K562 (cell line): ENCODE measurements around the gene KBTBD6. TPM values are rescaled to one million over a fixed set of nuclear protein-coding genes. Genes with fewer than 3 reads are reported as not detected.

Experiments
- ATAC-seq: fragments of 200-7000 bp; cut with Tn5 transposase; 3 replicates; pipeline ENCODE4 v1.9.1; 2020; ENCODE audit warnings: moderate library complexity
- BruUV-seq: library from RNA; stranded (reverse); fragments of 400-500 nt; replicated peaks from 2 replicates; lab custom pipeline; 2021; lab: Mats Ljungman, UMichigan
- CTCF ChIA-PET: fragments of 300-600 bp; formaldehyde crosslinking; extraction: SDS; loops from one replicate; lab custom pipeline; 2021; ENCODE audit warnings: low intra/inter-chr PET ratio; lab: Yijun Ruan, JAX
- POLR2A ChIA-PET: fragments of 300-600, 350-650 bp; sonication (Branson Sonifier 250); formaldehyde crosslinking; extraction: SDS; loops from one replicate; lab custom pipeline; 2021; ENCODE audit warnings: antibody characterized with exemption, inconsistent platforms; lab: Yijun Ruan, JAX
- DNase-seq, 4 experiments: peaks; one replicate each; pipeline versions ENCODE4 v3.0.0 to v3.0.0-alpha.2; 2011 to 2018; ENCODE audit warnings: low spot score in 3 of 4, mixed read lengths in 3 of 4; ENCODE audit errors: extremely low read depth in 1 of 4
- FAIRE-seq: peaks from 2 replicates; lab custom pipeline; 2011; peaks lifted over from hg19 to GRCh38; lab: Jason Lieb, UNC
- H2AFZ ChIP-seq: 2 replicates; pipeline ENCODE4 v1.6.0; 2011; ENCODE audit warnings: low read depth, low read length, control low read depth, inconsistent platforms
- H3K27ac ChIP-seq: fragments of 200-600 bp; 3 replicates; pipeline ENCODE4 v1.8.0; 2011; ENCODE audit warnings: low read depth, mild to moderate bottlenecking, control low read depth, inconsistent platforms, low read length, moderate library complexity, mixed read lengths; ENCODE audit errors: extremely low read depth
- H3K27me3 ChIP-seq, 2 experiments: fragments of 300-600 bp in 1 of 2; 2 replicates in 1 of 2; 3 replicates in 1 of 2; pipeline versions ENCODE4 v1.6.0 to v1.8.0; 2011; ENCODE audit warnings: inconsistent platforms in 2 of 2, low read length in 2 of 2, mild to moderate bottlenecking in 1 of 2, mixed read lengths in 1 of 2, moderate library complexity in 1 of 2; ENCODE audit not compliant: control insufficient read depth in 2 of 2, insufficient read depth in 2 of 2
- H3K36me3 ChIP-seq: fragments of 300-600 bp; 3 replicates; pipeline ENCODE4 v1.8.0; 2011; ENCODE audit warnings: mild to moderate bottlenecking, low read length, inconsistent platforms; ENCODE audit not compliant: control insufficient read depth, insufficient read depth
- H3K4me1 ChIP-seq, 2 experiments: fragments of 200-600 bp in 1 of 2; replicated peaks in 1 of 2; 2 replicates in 1 of 2; 3 replicates in 1 of 2; pipeline versions ENCODE4 v1.5.1 to v1.8.0; 2011; ENCODE audit warnings: inconsistent platforms in 2 of 2, low read length in 2 of 2, mild to moderate bottlenecking in 1 of 2, mixed read lengths in 1 of 2, moderate library complexity in 1 of 2; ENCODE audit not compliant: control insufficient read depth in 2 of 2, insufficient read depth in 2 of 2
- H3K4me2 ChIP-seq: 2 replicates; pipeline ENCODE4 v1.6.1; 2011; ENCODE audit warnings: low read length, control low read depth, inconsistent platforms, mixed read lengths; ENCODE audit not compliant: insufficient read depth
- H3K4me3 ChIP-seq: fragments of 200-600 bp; sonication (generic), shearing (Covaris generic); 2 replicates; pipeline ENCODE4 v1.5.1; 2016; ENCODE audit warnings: control low read depth, inconsistent platforms
- H3K79me2 ChIP-seq: fragments of 200-600 bp; 3 replicates; pipeline ENCODE4 v1.8.0; 2011; ENCODE audit warnings: low read length, inconsistent platforms; ENCODE audit not compliant: control insufficient read depth, insufficient read depth
- H3K9ac ChIP-seq, 2 experiments: 2 replicates each; pipeline versions ENCODE4 v1.6.0 to v1.6.1; 2011; ENCODE audit warnings: low read depth in 2 of 2, low read length in 2 of 2, control low read depth in 1 of 2, inconsistent platforms in 1 of 2, mild to moderate bottlenecking in 1 of 2, mixed read lengths in 1 of 2; ENCODE audit not compliant: insufficient read depth in 1 of 2
- H3K9me1 ChIP-seq: one replicate; pipeline ENCODE4 v1.6.0; 2011; ENCODE audit warnings: inconsistent platforms, mild to moderate bottlenecking, low read length, moderate library complexity; ENCODE audit not compliant: control insufficient read depth, insufficient read depth
- H3K9me3 ChIP-seq: replicated peaks from 2 replicates; pipeline ENCODE4 v1.5.1; 2011; ENCODE audit warnings: low read depth, low read length, inconsistent platforms; ENCODE audit not compliant: control insufficient read depth, insufficient read depth
- H4K20me1 ChIP-seq: replicated peaks from 2 replicates; pipeline ENCODE4 v1.6.1; 2011; ENCODE audit warnings: low read length, inconsistent platforms, mixed read lengths; ENCODE audit not compliant: control insufficient read depth, insufficient read depth
- HDAC3 ChIP-seq: fragments of 450-650 bp; IDR thresholded peaks from 2 replicates; pipeline ENCODE4 v1.6.1; 2018; ENCODE audit warnings: borderline replicate concordance, mild to moderate bottlenecking, moderate library complexity; ENCODE audit not compliant: partially characterized antibody
- NEUROD1 ChIP-seq: fragments of 150-350 bp; IDR thresholded peaks from 2 replicates; pipeline ENCODE4 v1.6.1; 2014; ENCODE audit warnings: borderline replicate concordance, low read length, low read depth; ENCODE audit not compliant: partially characterized antibody
- POLR2AphosphoS2 ChIP-seq: IDR thresholded peaks from 2 replicates; pipeline ENCODE4 v1.6.1; 2012; ENCODE audit warnings: low read length, improper control_type of control experiment
- SRSF7 ChIP-seq: fragments of 200-400 bp; formaldehyde crosslinking; optimal IDR thresholded peaks from 2 replicates; pipeline ENCODE3; 2017; ENCODE audit warnings: mild to moderate bottlenecking, low read depth, low read length
- TRIM28 ChIP-seq: fragments of 450-650 bp; IDR thresholded peaks from 2 replicates; pipeline ENCODE4 v1.6.1; 2017
- ZBTB7A ChIP-seq: IDR thresholded peaks from 2 replicates; pipeline ENCODE4 v1.6.1; 2011; ENCODE audit warnings: low read depth, mild to moderate bottlenecking, low read length, moderate library complexity, borderline replicate concordance; ENCODE audit not compliant: control insufficient read depth
- ZNF212 ChIP-seq: fragments of 450-650 bp; formaldehyde crosslinking; IDR thresholded peaks from 2 replicates; pipeline ENCODE4 v1.4.0; 2020; ENCODE audit warnings: mild to moderate bottlenecking
- in situ Hi-C: fragments of 300-500 bp; cut with MboI; formaldehyde crosslinking; loops from 4 replicates; pipeline ENCODE4 v1.15.0; 2018; ENCODE audit warnings: inconsistent platforms, mixed read lengths
- intact Hi-C: fragments of 100-400 bp; cut with micrococcal nuclease; formaldehyde crosslinking; loops from 2 replicates; pipeline ENCODE4 v1.14.2; 2022
- polyA plus RNA-seq, 8 experiments: library from polyadenylated mRNA; depleted of rRNA in 4 of 8; stranded (reverse) in 5 of 8; unstranded in 3 of 8; fragments of >200 nt; fragmentation: Nextera tagmentation in 2 of 8; fragmentation: Illumina TruSeq in 1 of 8; extraction: Ambion mirVana in 2 of 8; extraction: Trizol in 1 of 8; gene quantifications; 2 replicates each; pipeline versions ENCODE4 v1.2.1 to v1.2.3, GENCODE V29; 2011 to 2014; ENCODE audit warnings: inconsistent platforms in 1 of 8, missing spikeins in 1 of 8
- total RNA-seq, 7 experiments: library from RNA; depleted of rRNA in 6 of 7; stranded (reverse); fragments of >200 nt in 6 of 7; fragmentation: Illumina TruSeq in 2 of 7; extraction: Trizol in 2 of 7; gene quantifications; 2 replicates each; pipeline versions ENCODE4 v1.2.1 to v1.2.3, GENCODE V29; 2011 to 2021; ENCODE audit warnings: low replicate concordance in 1 of 7
- TF ChIP-seq, protein P1 (sequence below): fragments of 450-650 bp; conservative IDR thresholded peaks from 2 replicates; pipeline ENCODE4 v1.6.1; 2016; ENCODE audit warnings: missing genetic modification characterization, low read depth, mild to moderate bottlenecking, control low read depth, missing compliant biosample characterization
- TF ChIP-seq, protein P2 (sequence below): conservative IDR thresholded peaks from 2 replicates; pipeline ENCODE4 v1.6.1; 2011; ENCODE audit warnings: low read depth, mild to moderate bottlenecking, low read length; ENCODE audit not compliant: control insufficient read depth
- TF ChIP-seq, protein P3 (sequence below): sonication (generic); formaldehyde crosslinking; IDR thresholded peaks from 2 replicates; pipeline ENCODE4 v1.8.0; 2023; ENCODE audit warnings: missing genetic modification reagents, mild to moderate bottlenecking, borderline replicate concordance
- TF ChIP-seq, protein P4 (sequence below): fragments of 250-450 bp; sonication (Bioruptor Pico); IDR thresholded peaks from 2 replicates; pipeline ENCODE4 v1.8.0; 2021; ENCODE audit warnings: mild to moderate bottlenecking, moderate library complexity

KBTBD6 gene
- total and polyA plus RNA-seq, 9 of the 15 experiments (the other 6 are each of a cell fraction or from before 2014, with no cell fraction given) = 1.9 to 4.9 (median 3.2) TPM

DNA sequence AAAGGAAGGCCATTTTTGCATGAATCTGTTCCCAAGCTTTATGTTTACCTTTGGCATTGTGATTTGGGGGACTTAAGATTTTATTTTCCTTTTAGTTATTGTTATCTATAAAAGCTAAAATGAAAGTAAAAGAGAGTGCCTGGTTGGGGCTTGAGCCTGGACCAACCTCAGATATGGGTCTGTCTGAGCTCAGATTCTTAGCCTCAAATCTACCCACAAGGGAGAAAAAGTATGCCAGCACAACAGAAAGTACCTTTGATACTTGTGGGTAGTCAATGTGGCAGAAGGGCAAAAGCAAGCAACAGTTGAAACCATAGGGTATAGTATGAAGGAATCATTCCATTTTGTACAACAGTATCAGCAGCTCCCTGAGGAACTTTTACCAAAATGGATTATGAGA is 26.6 kb upstream of the KBTBD6 start:
- no peaks in the 10 kb centered on the region for H3K9me1 ChIP-seq
- no peak overlapping the region for H3K4me3 ChIP-seq
- no peaks in the 10 kb centered on the region for H3K9me3 ChIP-seq
- H4K20me1 ChIP-seq = no peaks in the 10 kb centered on the region
- no peak for FAIRE-seq
- CTCF ChIA-PET = no interaction called here
- in situ Hi-C loops = no loop called here
- no peak overlapping the region for H3K9ac ChIP-seq
- DNase-seq = no peak
- no peak for ATAC-seq
- no peak overlapping the region for H2AFZ ChIP-seq
- no peak overlapping the region for H3K27ac ChIP-seq
- H3K4me1 ChIP-seq = peaks cover 0 to 2% of the 10 kb centered on the region in 2 experiments; a peak in 1 of 5 replicates
- no peaks in the 10 kb centered on the region for H3K36me3 ChIP-seq
- POLR2A ChIA-PET = interaction anchor here (0.8 kb wide), 1 partner anchor 383 kb away, joined by 3 read pairs; no protein-coding TSS in a partner anchor
- H3K27me3 ChIP-seq = no peaks in the 10 kb centered on the region
- H3K79me2 ChIP-seq = no peaks in the 10 kb centered on the region
- no TSS peak for BruUV-seq
- intact Hi-C loops = no loop called here
- H3K4me2 ChIP-seq = no peak overlapping the region
- TF ChIP-seq HDAC3 (no peak), ZNF212 (CRISPR knock-in tag) (no peak), SRSF7 (no peak), NEUROD1 (no peak), ZBTB7A (no peak), POLR2AphosphoS2 (no peak), TRIM28 (no peak)
- TF ChIP-seq, protein P1, sequence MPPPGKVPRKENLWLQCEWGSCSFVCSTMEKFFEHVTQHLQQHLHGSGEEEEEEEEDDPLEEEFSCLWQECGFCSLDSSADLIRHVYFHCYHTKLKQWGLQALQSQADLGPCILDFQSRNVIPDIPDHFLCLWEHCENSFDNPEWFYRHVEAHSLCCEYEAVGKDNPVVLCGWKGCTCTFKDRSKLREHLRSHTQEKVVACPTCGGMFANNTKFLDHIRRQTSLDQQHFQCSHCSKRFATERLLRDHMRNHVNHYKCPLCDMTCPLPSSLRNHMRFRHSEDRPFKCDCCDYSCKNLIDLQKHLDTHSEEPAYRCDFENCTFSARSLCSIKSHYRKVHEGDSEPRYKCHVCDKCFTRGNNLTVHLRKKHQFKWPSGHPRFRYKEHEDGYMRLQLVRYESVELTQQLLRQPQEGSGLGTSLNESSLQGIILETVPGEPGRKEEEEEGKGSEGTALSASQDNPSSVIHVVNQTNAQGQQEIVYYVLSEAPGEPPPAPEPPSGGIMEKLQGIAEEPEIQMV = no peak
- TF ChIP-seq, protein P2, sequence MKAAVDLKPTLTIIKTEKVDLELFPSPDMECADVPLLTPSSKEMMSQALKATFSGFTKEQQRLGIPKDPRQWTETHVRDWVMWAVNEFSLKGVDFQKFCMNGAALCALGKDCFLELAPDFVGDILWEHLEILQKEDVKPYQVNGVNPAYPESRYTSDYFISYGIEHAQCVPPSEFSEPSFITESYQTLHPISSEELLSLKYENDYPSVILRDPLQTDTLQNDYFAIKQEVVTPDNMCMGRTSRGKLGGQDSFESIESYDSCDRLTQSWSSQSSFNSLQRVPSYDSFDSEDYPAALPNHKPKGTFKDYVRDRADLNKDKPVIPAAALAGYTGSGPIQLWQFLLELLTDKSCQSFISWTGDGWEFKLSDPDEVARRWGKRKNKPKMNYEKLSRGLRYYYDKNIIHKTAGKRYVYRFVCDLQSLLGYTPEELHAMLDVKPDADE = no peak
- TF ChIP-seq, protein P3, sequence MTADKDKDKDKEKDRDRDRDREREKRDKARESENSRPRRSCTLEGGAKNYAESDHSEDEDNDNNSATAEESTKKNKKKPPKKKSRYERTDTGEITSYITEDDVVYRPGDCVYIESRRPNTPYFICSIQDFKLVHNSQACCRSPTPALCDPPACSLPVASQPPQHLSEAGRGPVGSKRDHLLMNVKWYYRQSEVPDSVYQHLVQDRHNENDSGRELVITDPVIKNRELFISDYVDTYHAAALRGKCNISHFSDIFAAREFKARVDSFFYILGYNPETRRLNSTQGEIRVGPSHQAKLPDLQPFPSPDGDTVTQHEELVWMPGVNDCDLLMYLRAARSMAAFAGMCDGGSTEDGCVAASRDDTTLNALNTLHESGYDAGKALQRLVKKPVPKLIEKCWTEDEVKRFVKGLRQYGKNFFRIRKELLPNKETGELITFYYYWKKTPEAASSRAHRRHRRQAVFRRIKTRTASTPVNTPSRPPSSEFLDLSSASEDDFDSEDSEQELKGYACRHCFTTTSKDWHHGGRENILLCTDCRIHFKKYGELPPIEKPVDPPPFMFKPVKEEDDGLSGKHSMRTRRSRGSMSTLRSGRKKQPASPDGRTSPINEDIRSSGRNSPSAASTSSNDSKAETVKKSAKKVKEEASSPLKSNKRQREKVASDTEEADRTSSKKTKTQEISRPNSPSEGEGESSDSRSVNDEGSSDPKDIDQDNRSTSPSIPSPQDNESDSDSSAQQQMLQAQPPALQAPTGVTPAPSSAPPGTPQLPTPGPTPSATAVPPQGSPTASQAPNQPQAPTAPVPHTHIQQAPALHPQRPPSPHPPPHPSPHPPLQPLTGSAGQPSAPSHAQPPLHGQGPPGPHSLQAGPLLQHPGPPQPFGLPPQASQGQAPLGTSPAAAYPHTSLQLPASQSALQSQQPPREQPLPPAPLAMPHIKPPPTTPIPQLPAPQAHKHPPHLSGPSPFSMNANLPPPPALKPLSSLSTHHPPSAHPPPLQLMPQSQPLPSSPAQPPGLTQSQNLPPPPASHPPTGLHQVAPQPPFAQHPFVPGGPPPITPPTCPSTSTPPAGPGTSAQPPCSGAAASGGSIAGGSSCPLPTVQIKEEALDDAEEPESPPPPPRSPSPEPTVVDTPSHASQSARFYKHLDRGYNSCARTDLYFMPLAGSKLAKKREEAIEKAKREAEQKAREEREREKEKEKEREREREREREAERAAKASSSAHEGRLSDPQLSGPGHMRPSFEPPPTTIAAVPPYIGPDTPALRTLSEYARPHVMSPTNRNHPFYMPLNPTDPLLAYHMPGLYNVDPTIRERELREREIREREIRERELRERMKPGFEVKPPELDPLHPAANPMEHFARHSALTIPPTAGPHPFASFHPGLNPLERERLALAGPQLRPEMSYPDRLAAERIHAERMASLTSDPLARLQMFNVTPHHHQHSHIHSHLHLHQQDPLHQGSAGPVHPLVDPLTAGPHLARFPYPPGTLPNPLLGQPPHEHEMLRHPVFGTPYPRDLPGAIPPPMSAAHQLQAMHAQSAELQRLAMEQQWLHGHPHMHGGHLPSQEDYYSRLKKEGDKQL (CRISPR knock-in tag) = no peak
- TF ChIP-seq, protein P4, sequence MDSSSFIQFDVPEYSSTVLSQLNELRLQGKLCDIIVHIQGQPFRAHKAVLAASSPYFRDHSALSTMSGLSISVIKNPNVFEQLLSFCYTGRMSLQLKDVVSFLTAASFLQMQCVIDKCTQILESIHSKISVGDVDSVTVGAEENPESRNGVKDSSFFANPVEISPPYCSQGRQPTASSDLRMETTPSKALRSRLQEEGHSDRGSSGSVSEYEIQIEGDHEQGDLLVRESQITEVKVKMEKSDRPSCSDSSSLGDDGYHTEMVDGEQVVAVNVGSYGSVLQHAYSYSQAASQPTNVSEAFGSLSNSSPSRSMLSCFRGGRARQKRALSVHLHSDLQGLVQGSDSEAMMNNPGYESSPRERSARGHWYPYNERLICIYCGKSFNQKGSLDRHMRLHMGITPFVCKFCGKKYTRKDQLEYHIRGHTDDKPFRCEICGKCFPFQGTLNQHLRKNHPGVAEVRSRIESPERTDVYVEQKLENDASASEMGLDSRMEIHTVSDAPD = no peak
